HT1080 (cell line): ENCODE measurements around the gene TSEN34. TPM values are rescaled to one million over a fixed set of nuclear protein-coding genes. Genes with fewer than 3 reads are reported as not detected.
"Not testable (repeated sequence)": the region's sequence is repeated elsewhere in the genome, so short reads cannot be mapped to it uniquely, and the experiment has no call there.

Source experiments
- DNase-seq: peaks from one replicate; pipeline ENCODE4 v3.0.0-alpha.2; 2015; ENCODE audit warnings: low read depth
- total RNA-seq: library from RNA; depleted of rRNA; stranded (reverse); fragments of >200 nt; shearing (Covaris generic); gene quantifications from 2 replicates; pipeline ENCODE4 v1.2.3, GENCODE V29; 2014

Gene TSEN34
- total RNA-seq, 1 experiment from 2014 or later: 67.2 TPM

GRCh38 chr19:54207983-54208783 is 17.1 kb downstream of the TSEN34 start:
- DNase-seq: peak; percentile 70

- DNase-seq: peak; percentile 43
These were observed 17.6 kb downstream of the TSEN34 start for GRCh38 chr19:54208784-54209057.

GRCh38 chr19:54209058-54209810 is 18.1 kb downstream of the TSEN34 start:
- DNase-seq: no peak

GRCh38 chr19:54209811-54210494 is 18.8 kb downstream of the TSEN34 start:
- DNase-seq: peak; percentile 96

- DNase-seq: no peak
These were observed 20.1 kb downstream of the TSEN34 start for GRCh38 chr19:54211235-54211634.

- DNase-seq: not testable (repeated sequence)
These were observed 23.1 kb downstream of the TSEN34 start for GRCh38 chr19:54214217-54214616.

GRCh38 chr19:54214734-54215133 is 23.6 kb downstream of the TSEN34 start:
- not testable (repeated sequence) for DNase-seq

- DNase-seq: no peak
These were observed 25.8 kb downstream of the TSEN34 start for GRCh38 chr19:54216869-54217268.

- DNase-seq: not testable (repeated sequence)
These were observed 26.6 kb downstream of the TSEN34 start for GRCh38 chr19:54217517-54218247.

- DNase-seq: no peak
These were observed 27.2 kb downstream of the TSEN34 start for GRCh38 chr19:54218259-54218658.

GRCh38 chr19:54218960-54219661 is 28.0 kb downstream of the TSEN34 start:
- no peak for DNase-seq

GRCh38 chr19:54219702-54220101 is 28.6 kb downstream of the TSEN34 start:
- DNase-seq: not testable (repeated sequence)

GRCh38 chr19:54221947-54222346 is 30.8 kb downstream of the TSEN34 start:
- DNase-seq: not testable (repeated sequence)

- DNase-seq: not testable (repeated sequence)
These were observed 31.6 kb downstream of the TSEN34 start, which contains the start of gene LILRB3 for GRCh38 chr19:54222474-54223276. Gene LILRB3, minus strand, starts transcription at chr19:54223007. Its CDS starts 31 bp downstream, at chr19:54222976.

GRCh38 chr19:54223277-54223936 is 32.3 kb downstream of the TSEN34 start:
- not testable (repeated sequence) for DNase-seq

GRCh38 chr19:54223937-54224281 is 32.8 kb downstream of the TSEN34 start:
- DNase-seq: not testable (repeated sequence)

- DNase-seq: not testable (repeated sequence)
These were observed 33.5 kb downstream of the TSEN34 start for GRCh38 chr19:54224619-54225018.

GRCh38 chr19:54229146-54229545 is 38.0 kb downstream of the TSEN34 start:
- no peak for DNase-seq

GRCh38 chr19:54230031-54230430 is 38.9 kb downstream of the TSEN34 start:
- DNase-seq: no peak
